ENCODE results near the gene FBN2.
A peak's percentile ranks its signal among the peaks of the same experiment; 100 is the strongest.

FBN2 gene

DNA sequence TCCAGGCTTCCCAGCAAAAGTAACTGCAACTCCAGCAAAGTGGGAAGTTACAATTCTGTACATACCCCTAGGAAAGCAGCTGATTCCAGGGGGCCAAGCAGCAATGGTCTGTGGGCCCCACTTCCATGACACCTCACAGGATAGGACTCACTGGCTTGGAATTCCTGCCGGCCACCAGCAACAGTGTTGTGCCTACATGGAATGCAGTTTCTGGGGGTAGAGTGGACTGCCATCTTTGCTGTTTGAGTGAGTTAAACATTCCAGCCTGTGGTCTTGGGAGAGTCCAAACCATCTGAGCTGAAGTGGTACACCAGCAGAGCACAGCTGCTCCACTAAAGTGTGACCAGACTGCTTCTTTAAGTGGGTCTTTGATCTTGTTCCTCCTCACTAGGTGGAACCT, 13.4 kb upstream of the FBN2 start:
- Histone ChIP-seq H3K4me1 (ENCODE audit: insufficient read depth, low read length) (peaks cover 4% of the 10 kb centered on the region; the same call in 1 of the 2 replicates), H3K9ac (ENCODE audit: low read depth, low read length) (no peak overlapping the region), H3K27me3 (ENCODE audit: insufficient read depth, low read length) (no peaks in the 10 kb centered on the region), H3K4me3 (ENCODE audit: low read length) (no peak overlapping the region), H3K27ac (ENCODE audit: low read depth, low read length) (no peak overlapping the region), H3K36me3 (ENCODE audit: insufficient read depth, low read length) (no peaks in the 10 kb centered on the region), H3K9me3 (ENCODE audit: insufficient read depth, low read depth, low read length) (0 out of 2 replicates have a peak, but pooled peaks cover 3% of the 10 kb centered on the region)
- WGBS: 48% methylated on average over 1 of the region's 1 CpG

DNA sequence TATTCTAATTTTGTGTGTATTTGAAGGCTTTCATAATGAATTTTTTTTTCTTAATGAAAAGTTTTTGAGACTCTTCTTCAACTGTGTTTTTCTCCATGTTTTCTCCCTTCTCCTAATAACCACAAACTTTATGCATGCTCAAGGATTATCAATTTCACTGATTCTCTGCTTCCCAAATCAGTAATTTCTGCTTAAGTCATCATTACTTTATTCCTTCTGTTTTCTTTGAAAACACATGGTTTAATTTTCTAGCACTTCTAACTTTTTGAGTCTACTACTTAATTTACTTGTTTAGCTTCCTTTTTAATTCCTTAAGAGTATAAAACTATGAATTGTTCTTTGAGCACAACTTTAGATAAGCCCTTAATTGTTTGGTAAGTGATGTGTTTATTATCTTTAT, 11.5 kb upstream of the FBN2 start:
- Histone ChIP-seq H3K27ac (ENCODE audit: low read depth, low read length) (no peak overlapping the region), H3K9ac (ENCODE audit: low read depth, low read length) (no peak overlapping the region), H3K27me3 (ENCODE audit: insufficient read depth, low read length) (no peaks in the 10 kb centered on the region), H3K4me3 (ENCODE audit: low read length) (no peak overlapping the region), H3K4me1 (ENCODE audit: insufficient read depth, low read length) (peaks cover 4% of the 10 kb centered on the region; the same call in 1 of the 2 replicates), H3K9me3 (ENCODE audit: insufficient read depth, low read depth, low read length) (peaks cover 9% of the 10 kb centered on the region), H3K36me3 (ENCODE audit: insufficient read depth, low read length) (no peaks in the 10 kb centered on the region)

DNA sequence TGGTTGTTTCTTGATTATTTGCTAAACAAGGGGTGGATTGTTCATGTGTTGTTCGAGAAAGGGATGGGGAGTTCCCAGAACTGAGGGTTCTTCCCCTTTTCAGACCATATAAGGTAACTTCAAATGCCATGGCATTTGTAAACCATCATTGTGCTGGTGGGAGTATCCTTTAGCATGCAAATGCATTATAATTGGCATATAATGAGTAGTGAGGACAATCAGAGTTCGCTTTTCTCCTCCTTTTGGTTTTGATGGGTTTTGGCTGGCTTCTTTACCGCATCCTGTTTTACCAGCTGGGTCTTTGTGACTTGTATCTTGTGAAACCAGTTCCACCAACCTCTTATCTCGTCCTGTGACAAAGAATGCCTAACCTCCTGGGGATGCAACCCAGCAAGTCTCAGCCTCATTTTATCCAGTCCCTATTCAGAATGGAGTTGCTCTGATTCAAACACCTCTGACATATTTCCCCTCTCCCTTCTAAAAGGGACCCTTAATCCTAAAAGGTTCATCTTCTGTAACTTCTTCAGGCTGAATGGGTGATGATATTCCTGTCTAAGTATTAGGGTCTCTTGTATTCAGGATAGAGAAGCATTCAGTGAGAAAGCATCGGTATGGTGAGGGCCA, 8.7 kb upstream of the FBN2 start:
- H3K36me3 ChIP-seq (ENCODE audit: insufficient read depth, low read length): no peaks in the 10 kb centered on the region
- H3K9me3 ChIP-seq (ENCODE audit: insufficient read depth, low read depth, low read length): peaks cover 10% of the 10 kb centered on the region
- peak overlapping the region; percentile 79 for H3K27ac ChIP-seq (ENCODE audit: low read depth, low read length)
- 69% methylated on average over 5 of the region's 5 CpGs for WGBS
- H3K27me3 ChIP-seq (ENCODE audit: insufficient read depth, low read length): no peaks in the 10 kb centered on the region
- peak overlapping the region; percentile 52; the same call in 1 of the 2 replicates for H3K9ac ChIP-seq (ENCODE audit: low read depth, low read length)
- H3K4me3 ChIP-seq (ENCODE audit: low read length): no peak overlapping the region
- peaks cover 4% of the 10 kb centered on the region; the same call in 1 of the 2 replicates for H3K4me1 ChIP-seq (ENCODE audit: insufficient read depth, low read length)

DNA sequence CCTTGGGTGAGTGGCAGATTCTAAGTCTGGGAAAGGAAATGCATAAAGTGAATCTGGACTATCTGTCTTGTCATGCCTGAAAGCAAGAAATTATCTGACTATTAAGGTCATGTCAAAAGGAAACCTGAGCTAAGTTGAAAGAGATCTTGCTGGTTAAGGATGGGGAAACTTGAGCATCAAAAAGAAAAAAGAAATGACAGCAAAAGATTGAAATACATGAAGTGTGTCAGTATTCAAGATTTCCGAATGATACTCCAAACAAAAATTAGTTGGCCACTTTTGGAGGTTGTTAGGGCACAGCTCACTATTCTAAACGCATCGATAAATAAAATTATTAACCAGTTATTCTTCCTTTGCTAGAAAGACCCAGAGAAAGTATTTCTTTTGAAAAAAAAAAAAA, 3.3 kb upstream of the FBN2 start:
- Histone ChIP-seq H3K9ac (ENCODE audit: low read depth, low read length) (no peak overlapping the region), H3K4me1 (ENCODE audit: insufficient read depth, low read length) (no peaks in the 10 kb centered on the region), H3K4me3 (ENCODE audit: low read length) (no peak overlapping the region), H3K9me3 (ENCODE audit: insufficient read depth, low read depth, low read length) (peaks cover 10% of the 10 kb centered on the region), H3K27me3 (ENCODE audit: insufficient read depth, low read length) (peaks cover 29% of the 10 kb centered on the region), H3K36me3 (ENCODE audit: insufficient read depth, low read length) (no peaks in the 10 kb centered on the region), H3K27ac (ENCODE audit: low read depth, low read length) (no peak overlapping the region)
- WGBS: 74% methylated on average over 3 of the region's 3 CpGs

DNA sequence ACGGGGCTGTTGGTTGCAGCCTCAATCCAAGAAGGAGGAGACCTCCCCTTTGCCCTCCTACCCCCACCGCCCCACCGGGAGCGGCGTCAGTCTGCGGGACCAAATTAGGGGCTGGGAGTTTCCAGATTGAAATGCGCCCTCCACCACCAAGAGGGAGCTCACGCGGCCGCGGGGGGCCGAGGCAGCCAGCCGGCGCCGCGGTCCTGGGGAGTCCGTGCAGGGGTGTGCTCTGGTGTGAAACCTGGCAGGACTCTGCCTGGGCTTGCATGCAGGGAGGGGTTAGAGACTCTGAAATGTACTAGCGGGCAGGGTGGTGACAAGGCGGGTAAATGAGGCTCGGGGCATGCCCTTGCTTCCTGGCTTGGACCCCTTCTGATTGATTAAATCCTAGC, 989 bp upstream of the FBN2 start:
- H3K9me3 ChIP-seq (ENCODE audit: insufficient read depth, low read depth, low read length): no peaks in the 10 kb centered on the region
- H3K27me3 ChIP-seq (ENCODE audit: insufficient read depth, low read length): peaks cover 48% of the 10 kb centered on the region
- peaks cover 5% of the 10 kb centered on the region; the same call in 1 of the 2 replicates for H3K4me1 ChIP-seq (ENCODE audit: insufficient read depth, low read length)
- peak overlapping the region; percentile 66 for H3K4me3 ChIP-seq (ENCODE audit: low read length)
- H3K27ac ChIP-seq (ENCODE audit: low read depth, low read length): peak overlapping the region; percentile 70
- H3K9ac ChIP-seq (ENCODE audit: low read depth, low read length): peak overlapping the region; percentile 53; the same call in 1 of the 2 replicates
- WGBS: under 1% methylated on average over 20 of the region's 20 CpGs
- peaks cover 17% of the 10 kb centered on the region; the same call in 1 of the 2 replicates for H3K36me3 ChIP-seq (ENCODE audit: insufficient read depth, low read length)

DNA sequence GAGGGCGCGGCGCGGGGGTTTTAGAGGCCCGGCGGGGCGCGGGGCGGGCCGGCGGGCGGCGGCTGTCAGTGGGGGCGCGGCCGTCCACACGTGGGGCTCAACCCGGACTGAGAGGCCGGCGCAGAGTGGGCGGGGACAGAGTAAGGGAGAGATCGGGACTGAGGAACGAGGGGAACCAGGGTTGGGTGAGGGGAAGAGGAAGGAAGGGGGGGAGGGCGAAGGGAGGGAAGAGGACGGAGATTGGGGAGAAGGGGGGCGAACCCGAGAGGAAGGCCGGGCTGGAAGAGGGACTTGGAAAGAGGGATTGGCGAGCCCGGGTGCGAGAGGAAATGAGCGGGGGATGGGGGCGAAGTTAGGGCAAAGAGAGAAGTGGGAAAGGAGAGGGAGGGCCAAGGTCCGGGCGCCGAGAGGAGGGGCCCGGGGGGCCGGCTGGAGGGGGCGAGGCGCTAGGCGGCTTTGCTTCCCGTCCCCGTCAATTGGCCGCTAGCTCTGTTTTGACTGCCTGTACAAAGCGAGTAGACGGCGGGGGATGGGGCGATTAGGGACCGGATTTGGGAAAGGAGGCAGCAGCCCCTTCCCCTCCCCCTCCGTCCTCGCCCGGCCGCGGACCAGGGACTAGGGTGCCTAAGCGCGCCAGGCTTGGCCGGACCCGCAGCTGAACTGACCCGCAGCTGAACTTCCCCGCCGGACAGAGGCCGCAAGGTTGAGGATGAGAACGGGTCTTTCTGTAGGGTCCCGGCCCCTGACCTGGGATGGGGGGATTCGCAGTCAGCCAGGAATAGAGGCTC, 399 bp upstream of the FBN2 start:
- Histone ChIP-seq H3K27ac (ENCODE audit: low read depth, low read length) (peak overlapping the region; percentile 70), H3K27me3 (ENCODE audit: insufficient read depth, low read length) (peaks cover 48% of the 10 kb centered on the region), H3K4me1 (ENCODE audit: insufficient read depth, low read length) (peaks cover 5% of the 10 kb centered on the region; the same call in 1 of the 2 replicates), H3K36me3 (ENCODE audit: insufficient read depth, low read length) (peaks cover 19% of the 10 kb centered on the region; the same call in 1 of the 2 replicates), H3K9ac (ENCODE audit: low read depth, low read length) (peak overlapping the region; percentile 84), H3K4me3 (ENCODE audit: low read length) (peak overlapping the region; percentile 66), H3K9me3 (ENCODE audit: insufficient read depth, low read depth, low read length) (no peaks in the 10 kb centered on the region)
- under 1% methylated on average over 65 of the region's 65 CpGs for WGBS

DNA sequence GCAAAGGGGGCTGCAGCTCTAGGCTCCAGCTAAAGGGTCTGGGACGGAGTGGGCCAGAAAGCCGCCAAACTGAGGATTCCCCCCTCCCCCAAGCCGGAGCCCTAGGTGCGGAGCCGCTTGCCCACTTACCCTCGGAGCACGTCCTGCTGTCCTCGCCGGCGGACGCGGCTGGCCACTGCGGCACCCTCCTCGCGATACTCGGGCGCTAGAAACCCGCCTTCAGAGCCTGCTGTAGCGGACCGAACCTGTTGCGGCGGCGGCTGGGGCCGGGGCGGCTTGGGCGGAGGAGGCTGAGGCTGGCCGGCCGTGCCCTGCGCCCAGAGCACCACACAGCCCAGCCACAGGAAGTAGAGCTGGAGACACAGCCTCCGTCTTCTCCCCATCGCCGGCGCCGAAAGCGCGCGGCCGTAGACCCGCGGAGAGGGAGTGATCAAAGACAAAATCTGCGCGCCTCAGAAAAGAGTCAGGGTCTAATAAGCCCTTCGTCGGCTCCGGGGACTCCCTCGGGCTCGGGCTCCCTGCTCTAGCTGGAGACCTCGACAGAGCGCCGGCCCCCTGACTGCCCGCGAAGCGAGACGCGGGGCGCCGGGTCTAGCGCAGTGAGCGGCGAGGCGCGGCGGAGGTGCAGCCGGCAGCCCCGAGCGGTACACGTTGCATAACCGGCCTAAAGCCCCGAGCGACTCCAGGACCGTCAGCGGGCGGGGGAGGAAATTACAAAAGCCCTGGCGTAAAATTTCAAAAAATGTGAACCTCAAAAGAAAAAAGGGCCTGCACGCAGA, 635 bp downstream of the FBN2 start:
- WGBS: under 1% methylated on average over 75 of the region's 75 CpGs
- Histone ChIP-seq H3K4me1 (ENCODE audit: insufficient read depth, low read length) (peaks cover 5% of the 10 kb centered on the region; the same call in 1 of the 2 replicates), H3K9ac (ENCODE audit: low read depth, low read length) (peak overlapping the region; percentile 84), H3K27ac (ENCODE audit: low read depth, low read length) (peak overlapping the region; percentile 29; the same call in 1 of the 2 replicates), H3K4me3 (ENCODE audit: low read length) (peak overlapping the region; percentile 66), H3K9me3 (ENCODE audit: insufficient read depth, low read depth, low read length) (no peaks in the 10 kb centered on the region), H3K27me3 (ENCODE audit: insufficient read depth, low read length) (peaks cover 48% of the 10 kb centered on the region), H3K36me3 (ENCODE audit: insufficient read depth, low read length) (peaks cover 30% of the 10 kb centered on the region; the same call in 1 of the 2 replicates)

DNA sequence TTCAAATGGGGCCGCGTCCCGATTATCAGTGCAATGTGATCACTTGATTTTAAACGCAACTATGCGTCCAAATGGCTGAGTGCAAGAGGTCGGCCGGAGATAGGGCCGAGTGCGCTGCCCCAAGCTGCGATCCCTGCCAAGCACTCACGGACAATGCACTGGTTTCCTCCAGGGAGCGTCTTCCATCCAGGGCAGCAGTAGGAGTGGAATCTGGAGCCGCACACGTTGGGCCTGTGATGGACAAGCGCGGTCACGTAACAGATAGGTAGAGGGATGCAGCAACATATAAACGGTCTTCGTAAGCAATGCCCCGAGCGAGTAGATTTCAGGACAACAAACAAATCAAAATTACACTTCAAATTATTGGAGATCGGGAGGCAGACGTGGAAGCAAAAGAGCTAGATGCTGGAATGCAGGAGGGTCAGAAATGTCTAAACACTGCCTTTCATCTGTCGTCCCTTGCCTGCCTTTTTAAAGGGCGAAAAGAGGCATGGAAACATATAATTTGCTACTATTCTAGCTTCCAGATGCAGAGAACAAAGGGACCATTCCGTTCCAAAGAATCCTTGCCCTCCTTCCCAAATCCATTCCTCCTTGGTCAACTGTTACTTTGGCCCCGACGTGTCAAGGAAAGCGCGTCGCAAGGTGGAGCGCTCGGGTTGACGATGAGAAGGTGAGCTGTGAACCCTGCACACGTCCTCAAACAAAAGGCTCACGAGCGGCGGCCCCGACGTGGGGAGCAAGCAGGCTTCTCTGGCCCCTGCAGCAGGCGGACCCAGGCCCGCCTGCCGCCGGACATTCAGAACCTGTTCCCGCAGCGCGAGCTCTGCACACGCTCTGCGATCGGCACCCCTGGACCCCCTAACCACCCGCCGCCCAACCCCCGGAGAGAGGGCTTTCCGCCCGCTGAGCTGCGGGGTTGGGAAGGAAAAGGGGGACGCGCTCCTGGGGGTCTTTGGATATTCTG, 1.5 kb downstream of the FBN2 start:
- WGBS: 6% methylated on average over 58 of the region's 58 CpGs
- Histone ChIP-seq H3K27me3 (ENCODE audit: insufficient read depth, low read length) (peaks cover 48% of the 10 kb centered on the region), H3K4me1 (ENCODE audit: insufficient read depth, low read length) (peaks cover 5% of the 10 kb centered on the region; the same call in 1 of the 2 replicates), H3K9ac (ENCODE audit: low read depth, low read length) (peak overlapping the region; percentile 84), H3K9me3 (ENCODE audit: insufficient read depth, low read depth, low read length) (no peaks in the 10 kb centered on the region), H3K27ac (ENCODE audit: low read depth, low read length) (no peak overlapping the region), H3K4me3 (ENCODE audit: low read length) (peak overlapping the region; percentile 66), H3K36me3 (ENCODE audit: insufficient read depth, low read length) (peaks cover 33% of the 10 kb centered on the region; the same call in 1 of the 2 replicates)

DNA sequence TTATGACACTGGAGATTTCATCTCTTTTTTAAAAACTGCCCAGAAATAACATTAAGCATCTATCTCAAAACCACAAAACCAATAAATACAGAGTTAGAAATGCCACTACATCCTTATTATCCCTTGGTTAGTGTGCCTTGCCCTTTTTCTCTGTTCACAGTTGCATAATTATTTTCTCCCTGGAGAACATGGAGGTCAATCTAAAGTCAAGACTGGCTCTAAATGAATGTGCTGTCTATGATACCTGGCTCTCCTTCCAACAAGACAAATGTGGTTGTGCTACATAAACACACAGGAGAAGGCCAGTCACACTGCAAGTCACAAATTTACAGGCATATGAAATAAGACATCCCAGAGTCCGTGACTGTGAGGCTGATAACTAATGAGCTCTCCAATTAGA, 2.8 kb downstream of the FBN2 start:
- H3K27me3 ChIP-seq (ENCODE audit: insufficient read depth, low read length): peaks cover 41% of the 10 kb centered on the region
- H3K27ac ChIP-seq (ENCODE audit: low read depth, low read length): no peak overlapping the region
- H3K9me3 ChIP-seq (ENCODE audit: insufficient read depth, low read depth, low read length): no peaks in the 10 kb centered on the region
- no peak overlapping the region for H3K9ac ChIP-seq (ENCODE audit: low read depth, low read length)
- peaks cover 43% of the 10 kb centered on the region; the same call in 1 of the 2 replicates for H3K36me3 ChIP-seq (ENCODE audit: insufficient read depth, low read length)
- WGBS: 71% methylated on average over 1 of the region's 1 CpG
- H3K4me3 ChIP-seq (ENCODE audit: low read length): peak overlapping the region; percentile 66; the same call in 1 of the 2 replicates
- H3K4me1 ChIP-seq (ENCODE audit: insufficient read depth, low read length): peaks cover 5% of the 10 kb centered on the region; the same call in 1 of the 2 replicates

DNA sequence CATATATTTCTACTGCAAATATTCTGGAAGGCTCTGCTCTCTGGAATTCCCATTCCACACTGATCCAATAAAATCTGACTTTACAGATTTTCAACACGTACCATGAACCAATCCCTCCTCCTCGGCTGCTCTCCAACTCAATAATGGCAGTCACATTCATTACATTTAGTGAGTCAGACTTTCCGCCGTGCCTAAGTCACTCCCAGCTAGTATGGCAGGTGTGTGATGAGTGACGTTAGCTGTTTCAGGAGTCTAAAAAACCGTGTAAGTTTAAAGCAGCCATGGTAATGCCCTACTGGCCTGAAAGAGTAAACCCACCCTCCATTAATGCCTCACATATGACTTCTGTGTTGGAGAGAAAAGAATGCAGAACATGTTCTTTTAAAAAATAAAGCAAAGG, 3.3 kb downstream of the FBN2 start:
- 90% methylated on average over 5 of the region's 6 CpGs for WGBS

More for the DNA sequence above, 3.3 kb downstream of the FBN2 start:
- peaks cover 5% of the 10 kb centered on the region; the same call in 1 of the 2 replicates for H3K4me1 ChIP-seq (ENCODE audit: insufficient read depth, low read length)
- no peaks in the 10 kb centered on the region for H3K9me3 ChIP-seq (ENCODE audit: insufficient read depth, low read depth, low read length)
- no peak overlapping the region for H3K9ac ChIP-seq (ENCODE audit: low read depth, low read length)
- peaks cover 41% of the 10 kb centered on the region for H3K27me3 ChIP-seq (ENCODE audit: insufficient read depth, low read length)
- H3K36me3 ChIP-seq (ENCODE audit: insufficient read depth, low read length): peaks cover 48% of the 10 kb centered on the region; the same call in 1 of the 2 replicates
- H3K4me3 ChIP-seq (ENCODE audit: low read length): peak overlapping the region; percentile 66; the same call in 1 of the 2 replicates
- no peak overlapping the region for H3K27ac ChIP-seq (ENCODE audit: low read depth, low read length)
